SIG-M5 (cell line): ENCODE measurements around the gene FKBP3.
"Not testable (repeated sequence)": the region's sequence is repeated elsewhere in the genome, so short reads cannot be mapped to it uniquely, and the experiment has no call there.

Experiments
- DNase-seq: peaks from one replicate; lab custom pipeline; 2025; lab: John Stamatoyannopoulos, UW

Gene FKBP3

GRCh38 chr14:45112896-45113781 lies 21.1 kb downstream of the FKBP3 start:
- DNase-seq, result no peak

- no peak for DNase-seq
Observed at GRCh38 chr14:45104561-45104960, 29.7 kb downstream of the FKBP3 start.

GRCh38 chr14:45103806-45104205 lies 30.5 kb downstream of the FKBP3 start:
- no peak for DNase-seq

- no peak for DNase-seq
Observed at GRCh38 chr14:45096218-45096617, 38.1 kb downstream of the FKBP3 start.

GRCh38 chr14:45095143-45095542 lies 39.1 kb downstream of the FKBP3 start:
- no peak for DNase-seq

- DNase-seq, result no peak
Observed at GRCh38 chr14:45094275-45094674, 40.0 kb downstream of the FKBP3 start.

GRCh38 chr14:45091710-45092109 lies 42.6 kb downstream of the FKBP3 start:
- DNase-seq, result no peak

- no peak for DNase-seq
Observed at GRCh38 chr14:45089813-45090212, 44.5 kb downstream of the FKBP3 start.

- DNase-seq, result no peak
Observed at GRCh38 chr14:45084946-45085346, 49.3 kb downstream of the FKBP3 start.

GRCh38 chr14:45083976-45084722 lies 50.1 kb downstream of the FKBP3 start, which contains the start of gene PRPF39:
Gene PRPF39, plus strand, starts transcription at chr14:45084116. Its CDS starts 11,124 bp downstream, at chr14:45095240.
- no peak for DNase-seq

GRCh38 chr14:45083617-45083975 lies 50.7 kb downstream of the FKBP3 start:
- no peak for DNase-seq

GRCh38 chr14:45082420-45082819 lies 51.9 kb downstream of the FKBP3 start:
- no peak for DNase-seq

- not testable (repeated sequence) for DNase-seq
Observed at GRCh38 chr14:45081096-45081495, 53.2 kb downstream of the FKBP3 start.

- DNase-seq, result not testable (repeated sequence)
Observed at GRCh38 chr14:45080416-45080968, 53.8 kb downstream of the FKBP3 start.

GRCh38 chr14:45078323-45078722 lies 56.0 kb downstream of the FKBP3 start:
- DNase-seq, result no peak

- DNase-seq, result no peak
Observed at GRCh38 chr14:45073231-45073879, 60.9 kb downstream of the FKBP3 start.

GRCh38 chr14:45072126-45072525 lies 62.2 kb downstream of the FKBP3 start:
- DNase-seq, result no peak

- DNase-seq, result no peak
Observed at GRCh38 chr14:45070215-45070614, 64.1 kb downstream of the FKBP3 start.

- no peak for DNase-seq
Observed at GRCh38 chr14:45068396-45068795, 65.9 kb downstream of the FKBP3 start.

GRCh38 chr14:45066667-45067066 lies 67.6 kb downstream of the FKBP3 start:
- DNase-seq, result no peak

GRCh38 chr14:45065956-45066355 lies 68.3 kb downstream of the FKBP3 start:
- no peak for DNase-seq
